ENCODE results near the gene ZNF668. TPM values are rescaled to one million over a fixed set of nuclear protein-coding genes. Genes with fewer than 3 reads are reported as not detected.

Gene ZNF668
- total and polyA plus RNA-seq, 2 of the 8 experiments (the other 6 are each of a cell fraction or from before 2014, with no cell fraction given): 14.0 to 14.3 TPM

GRCh38 chr16:31094088-31094423, 20.0 kb upstream of the ZNF668 start (continued):
- TF ChIP-seq ATF2 (IDR thresholded peaks at IDR 0.05; ENCODE audit: low read length): no peak
- TF ChIP-seq YY1 (IDR thresholded peaks at IDR 0.05; ENCODE audit: low read depth, low read length): peak; percentile 39; the same call in 1 of the 2 replicates
